HG03439 (cell line): Measurements from ENCODE around the gene HINT3.
"Not testable (repeated sequence)": the region's sequence is repeated elsewhere in the genome, so short reads cannot be mapped to it uniquely, and the experiment has no call there.

Experiments
- ATAC-seq: cut with Tn5 transposase; IDR thresholded peaks from one replicate; pipeline ENCODE4 v1.9.1; 2021; ENCODE audit warnings: mild to moderate bottlenecking, moderate library complexity; ENCODE audit not compliant: unreplicated experiment

Gene HINT3

DNA sequence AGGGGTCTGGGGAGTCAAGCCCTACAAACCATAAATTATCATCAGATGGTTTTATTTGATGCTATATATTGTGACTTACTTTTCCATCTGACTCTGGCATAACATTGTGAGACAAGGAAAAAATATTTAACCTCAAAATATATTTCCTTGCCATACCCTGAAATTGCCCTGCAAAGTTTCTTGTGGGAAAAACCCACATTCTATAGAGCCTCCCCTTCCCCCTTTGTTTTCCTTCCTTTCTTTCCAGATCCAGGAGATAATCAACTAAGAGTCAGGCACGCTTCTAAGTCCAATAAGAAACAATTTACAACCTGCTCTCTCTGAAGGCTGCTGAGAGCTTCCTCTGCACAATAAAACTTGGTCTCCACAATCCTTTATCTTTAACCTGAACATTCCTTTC is 17.5 kb upstream of the HINT3 start:
- no peak for ATAC-seq

DNA sequence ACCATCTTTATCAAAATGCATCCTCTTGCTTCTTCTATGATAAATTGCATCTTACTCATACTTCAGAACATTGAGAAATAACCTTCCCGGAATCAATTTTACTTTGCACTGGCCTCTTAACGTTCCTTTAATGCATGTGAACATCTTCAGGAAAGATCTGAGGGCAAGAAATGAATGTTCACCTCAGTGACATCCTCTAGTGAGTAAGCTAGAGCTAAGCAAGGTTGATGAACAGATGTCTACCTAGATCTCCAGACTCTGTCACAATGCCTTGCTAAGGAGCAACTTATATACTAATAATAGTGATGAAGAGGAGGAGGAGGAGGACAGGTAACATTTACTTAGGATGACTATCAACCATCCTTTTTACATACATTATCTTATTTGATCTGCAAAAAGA is 16.8 kb upstream of the HINT3 start:
- ATAC-seq = no peak

DNA sequence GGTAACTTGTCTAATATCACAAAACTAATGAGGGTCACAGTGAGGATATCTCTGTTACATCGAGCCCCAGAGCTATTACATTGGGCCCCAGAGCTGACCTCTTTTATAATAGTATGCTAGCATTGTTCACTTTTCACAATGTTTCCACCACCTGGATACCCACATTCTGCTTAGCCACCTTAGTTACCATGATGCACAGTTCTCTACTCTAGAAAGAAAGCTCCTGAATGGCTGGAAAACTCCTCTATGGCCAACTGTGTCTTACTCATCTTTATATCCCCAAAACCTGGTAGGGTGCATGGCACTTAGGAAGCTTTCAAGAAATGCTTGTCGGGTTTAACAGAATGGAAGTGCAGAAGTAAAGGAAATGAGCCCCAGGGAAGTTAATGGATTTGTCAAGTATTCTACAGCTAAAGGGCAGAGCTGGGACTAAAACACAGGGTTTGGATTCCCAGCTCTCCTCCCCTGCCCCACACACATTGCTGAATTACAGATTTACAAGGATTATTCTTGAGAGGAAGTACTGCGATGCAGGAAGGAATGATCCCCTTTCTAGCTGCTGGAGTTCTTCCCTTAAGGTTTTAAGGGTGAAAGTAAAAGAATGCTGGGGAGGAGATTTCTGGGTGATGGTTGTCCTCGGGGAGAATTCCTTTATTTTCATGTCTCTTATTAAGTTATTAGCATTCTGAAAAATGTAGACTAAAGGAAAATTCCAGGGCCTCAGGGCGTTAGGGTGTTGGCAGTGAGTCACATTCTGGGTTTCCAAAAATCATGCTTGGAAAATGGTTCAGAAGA is 16.1 kb upstream of the HINT3 start:
- ATAC-seq = no peak

DNA sequence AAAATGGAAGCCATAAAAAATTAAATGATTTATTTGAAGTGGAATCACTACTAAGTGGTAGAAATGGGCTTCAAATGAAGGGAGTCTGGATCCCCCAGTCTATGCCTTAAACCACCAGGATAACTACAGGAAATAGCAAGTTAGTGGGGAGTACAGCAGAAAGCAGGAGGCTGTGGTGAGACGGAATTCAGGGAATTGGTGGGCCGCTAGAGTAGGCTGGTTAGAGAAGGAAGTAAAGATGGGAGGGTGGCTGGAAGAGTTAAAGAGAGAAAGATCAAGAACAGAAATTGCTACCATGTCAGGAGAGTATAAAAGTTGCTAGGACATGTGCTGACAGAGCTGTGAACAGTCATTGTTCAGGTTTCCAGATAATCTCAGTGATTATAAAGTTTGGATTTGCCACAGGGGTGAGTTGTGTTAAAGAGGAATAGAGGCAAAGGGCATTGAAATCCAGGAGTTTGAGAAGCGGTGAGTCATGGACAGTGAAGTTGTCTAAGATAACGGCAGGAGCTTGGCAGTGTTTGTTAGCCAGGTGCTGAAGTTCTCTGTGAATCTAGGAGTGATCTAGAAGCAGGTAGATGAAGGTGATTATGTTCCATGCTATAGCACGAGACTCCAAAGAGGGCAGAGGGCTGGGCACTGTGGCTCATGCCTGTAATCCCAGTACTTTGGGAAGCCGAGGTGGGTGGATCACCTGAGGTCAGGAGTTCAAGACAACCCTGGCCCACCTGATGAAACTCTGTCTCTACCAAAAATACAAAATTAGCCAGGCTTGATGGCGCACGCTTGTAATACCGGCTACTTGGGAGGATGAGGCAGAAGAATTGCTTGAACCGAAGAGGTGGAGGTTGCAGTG is 13.7 kb upstream of the HINT3 start:
- ATAC-seq = no peak

DNA sequence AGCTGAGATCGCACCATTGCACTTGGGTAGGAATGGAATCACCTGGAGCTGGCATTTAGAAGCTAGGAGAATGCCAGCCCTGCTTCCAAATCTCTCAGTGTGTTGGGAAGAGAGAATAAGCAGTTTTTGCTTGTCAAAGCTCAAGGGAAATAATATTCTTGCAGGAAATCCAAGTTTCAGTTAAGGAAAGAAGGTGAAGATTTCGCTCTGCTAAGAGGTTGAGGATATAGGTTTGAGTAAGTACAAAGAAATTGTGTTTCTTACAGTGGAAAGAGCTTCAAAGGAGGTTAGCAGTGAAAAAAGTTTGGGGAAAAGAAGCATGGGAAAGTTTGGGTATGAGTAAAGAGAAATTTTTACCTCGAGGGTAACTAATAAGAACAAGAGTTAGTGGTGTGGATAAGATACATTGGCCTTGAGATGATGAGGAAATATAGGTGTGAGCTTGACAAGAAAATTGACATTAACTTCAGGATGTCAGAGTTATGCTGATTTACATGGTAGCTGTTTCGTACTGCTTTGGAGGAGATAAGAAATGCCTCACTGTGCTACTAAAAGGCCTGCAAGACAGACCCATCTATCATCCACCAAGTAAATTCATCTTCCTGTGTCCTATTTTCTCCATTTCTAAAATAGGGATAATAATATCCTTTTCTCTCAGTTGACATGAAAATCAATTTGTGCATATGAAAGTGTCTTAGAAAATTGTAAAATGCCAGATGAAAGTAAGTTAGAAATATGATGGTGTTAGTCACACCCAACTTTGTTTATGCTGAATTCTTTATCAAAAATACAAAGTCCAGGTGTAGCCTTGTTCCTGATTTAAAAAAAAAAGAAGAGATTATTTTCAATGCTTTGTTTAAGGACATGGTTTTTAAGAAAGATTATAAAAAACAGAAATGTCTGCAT is 12.8 kb upstream of the HINT3 start:
- ATAC-seq = no peak

DNA sequence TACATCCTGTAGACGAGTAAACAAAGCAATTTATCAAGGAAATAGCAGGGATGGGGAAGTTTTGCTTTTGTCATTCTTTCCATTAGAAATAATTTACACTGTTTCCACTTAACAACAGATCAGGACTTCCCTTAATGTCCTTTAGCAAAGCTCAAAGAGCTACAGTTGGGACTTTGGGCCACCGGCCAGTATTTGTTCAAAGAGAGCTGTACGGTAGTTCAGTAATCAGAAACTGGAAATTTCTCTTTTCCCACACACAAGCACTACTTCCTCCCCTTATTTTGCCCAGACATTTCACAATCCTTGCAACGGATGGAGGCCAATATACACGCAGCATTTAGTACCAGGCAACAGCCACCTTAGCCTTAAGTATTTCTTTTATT is 12.1 kb upstream of the HINT3 start:
- no peak for ATAC-seq

DNA sequence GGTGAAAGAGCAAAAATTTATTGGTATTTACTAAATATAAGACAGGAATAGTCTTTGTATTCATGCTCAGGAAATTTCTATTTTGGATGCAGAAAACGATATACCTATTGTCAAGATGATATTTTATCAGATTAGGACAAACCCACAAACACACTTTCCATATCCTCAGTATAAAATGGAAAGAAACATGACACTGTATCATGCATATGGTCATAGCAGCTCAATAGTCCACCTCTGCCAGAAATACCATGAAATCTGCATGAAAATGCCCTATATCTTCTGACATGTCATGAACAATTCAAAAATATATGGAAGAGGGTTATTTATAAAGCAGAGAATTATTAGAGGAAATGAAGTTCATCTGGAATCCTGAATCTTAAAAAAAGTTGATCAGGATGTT is 11.7 kb upstream of the HINT3 start:
- no peak for ATAC-seq

DNA sequence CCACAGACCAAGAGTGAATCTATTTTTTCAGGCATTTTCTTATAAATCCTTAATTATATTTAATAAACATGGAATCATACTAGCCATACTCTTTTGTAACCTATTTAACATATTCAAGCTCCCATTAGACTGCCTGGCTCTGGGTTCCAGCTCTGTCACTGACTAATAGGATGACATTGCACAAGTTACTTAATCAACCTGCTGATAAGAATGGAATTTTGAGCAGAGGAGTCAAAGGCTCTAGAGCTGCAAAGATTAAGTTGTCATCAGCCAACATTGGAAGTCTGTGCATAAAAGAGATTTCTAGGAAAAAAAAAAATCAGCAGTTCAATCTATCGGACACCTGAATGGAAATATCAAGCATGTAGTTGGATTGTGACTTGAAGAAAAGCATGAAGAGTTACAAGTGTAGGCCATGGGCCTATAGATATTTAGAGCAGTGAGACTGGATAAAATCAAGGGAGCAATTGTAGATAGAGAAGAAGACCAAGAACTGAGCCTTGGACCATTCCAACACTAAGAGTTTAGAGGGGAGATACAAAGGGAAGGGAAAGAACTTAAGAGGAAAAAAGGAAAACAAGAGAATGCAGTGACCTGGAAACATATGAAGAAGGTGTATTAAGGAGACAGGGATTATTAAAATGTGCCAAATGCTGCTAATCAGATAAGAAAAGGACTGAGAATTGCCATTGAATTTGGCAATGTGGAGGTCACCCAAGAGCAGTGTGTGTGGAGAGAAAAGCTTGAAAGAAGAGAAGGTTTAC is 11.0 kb upstream of the HINT3 start:
- ATAC-seq = no peak

DNA sequence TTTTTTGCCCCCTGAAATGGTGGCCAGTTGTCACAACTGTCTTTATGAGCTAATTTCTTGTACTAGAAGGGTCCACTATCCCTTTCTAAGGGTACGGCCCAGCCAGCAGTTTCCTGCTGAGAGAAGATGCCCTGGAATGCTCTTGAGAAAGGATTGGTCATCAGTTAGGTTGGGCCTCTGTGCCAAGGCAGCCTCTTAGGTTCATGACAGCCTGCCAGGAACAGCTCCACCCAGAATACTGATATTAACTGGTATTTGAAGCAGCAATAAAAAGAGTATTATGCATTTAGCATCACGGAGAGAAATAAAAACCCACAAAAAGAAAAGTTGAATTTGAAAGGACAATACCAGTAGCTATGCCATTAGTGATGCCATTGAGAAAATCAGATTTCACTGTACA is 9.0 kb upstream of the HINT3 start:
- no peak for ATAC-seq

DNA sequence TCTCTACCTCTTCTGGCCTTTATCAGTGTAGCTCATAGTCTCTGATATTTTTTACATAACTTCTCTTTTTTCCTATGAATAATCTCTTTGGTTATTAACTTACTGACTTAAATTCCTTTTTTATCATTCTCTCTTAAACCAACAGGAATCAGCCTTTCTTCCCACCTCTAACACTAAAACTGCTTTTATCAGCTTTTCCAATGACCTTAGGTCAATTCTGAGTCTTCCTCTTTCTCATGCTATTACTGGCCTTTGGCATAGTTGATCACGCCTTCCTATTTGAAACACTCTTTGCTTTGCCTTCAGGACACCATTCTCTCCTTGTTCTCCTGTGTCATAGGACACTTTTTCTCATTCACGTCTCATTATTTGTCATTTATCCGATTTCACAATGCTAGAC is 8.1 kb upstream of the HINT3 start:
- no peak for ATAC-seq

DNA sequence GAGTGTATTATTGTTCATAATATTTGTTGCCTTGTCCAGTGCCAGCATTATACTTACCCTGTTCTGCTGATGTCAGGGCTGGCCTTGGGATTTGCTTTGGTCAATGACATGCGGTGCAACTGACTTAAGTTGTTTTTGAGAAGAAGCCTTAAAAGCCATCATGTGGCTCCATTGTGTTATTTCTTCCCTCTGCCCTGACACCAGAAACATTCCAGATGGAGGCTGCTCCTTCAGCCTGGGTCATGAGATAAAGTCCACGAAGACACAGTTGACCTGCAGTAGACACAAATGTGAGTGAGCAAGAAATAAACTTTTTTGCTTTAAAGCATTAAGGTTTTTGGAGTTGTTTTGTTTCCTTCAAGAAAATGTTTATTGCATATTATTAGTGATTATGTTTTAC is 7.5 kb upstream of the HINT3 start:
- ATAC-seq = no peak

DNA sequence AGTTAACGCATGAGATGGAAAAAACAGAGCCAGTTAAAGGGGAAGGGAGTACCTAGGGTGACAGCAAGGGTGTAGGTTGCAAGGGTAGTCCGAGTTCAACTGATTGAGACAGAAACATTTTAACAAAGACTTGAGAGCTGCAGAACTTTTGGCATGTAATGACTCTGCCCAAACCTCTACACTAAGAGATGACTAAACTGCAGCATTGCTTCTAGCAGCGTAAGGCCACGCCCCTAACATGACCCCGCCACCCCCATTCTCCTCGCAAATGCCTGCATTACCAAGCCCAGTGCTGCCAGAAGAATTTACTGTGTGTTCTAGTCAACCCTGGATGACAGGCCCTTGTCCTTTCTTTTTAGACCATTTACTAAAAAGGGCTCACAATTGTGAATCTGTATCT is 6.3 kb upstream of the HINT3 start:
- no peak for ATAC-seq

DNA sequence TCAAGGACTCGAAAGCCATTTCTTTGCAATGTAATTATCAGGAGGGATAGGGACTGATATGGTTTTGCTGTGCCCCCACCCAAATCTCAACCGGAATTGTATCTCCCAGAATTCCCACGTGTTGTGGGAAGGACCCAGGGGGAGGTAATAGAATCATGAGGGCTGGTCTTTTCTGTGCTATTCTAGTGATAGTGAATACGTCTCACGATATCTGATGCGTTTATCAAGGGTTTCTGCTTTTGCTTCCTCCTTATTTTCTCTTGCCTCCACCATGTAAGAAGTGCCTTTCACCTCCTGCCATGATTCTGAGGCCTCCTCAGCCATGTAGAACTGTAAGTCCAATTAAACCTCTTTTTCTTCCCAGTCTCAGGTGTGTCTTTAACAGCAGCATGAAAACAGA is 5.9 kb upstream of the HINT3 start:
- not testable (repeated sequence) for ATAC-seq

DNA sequence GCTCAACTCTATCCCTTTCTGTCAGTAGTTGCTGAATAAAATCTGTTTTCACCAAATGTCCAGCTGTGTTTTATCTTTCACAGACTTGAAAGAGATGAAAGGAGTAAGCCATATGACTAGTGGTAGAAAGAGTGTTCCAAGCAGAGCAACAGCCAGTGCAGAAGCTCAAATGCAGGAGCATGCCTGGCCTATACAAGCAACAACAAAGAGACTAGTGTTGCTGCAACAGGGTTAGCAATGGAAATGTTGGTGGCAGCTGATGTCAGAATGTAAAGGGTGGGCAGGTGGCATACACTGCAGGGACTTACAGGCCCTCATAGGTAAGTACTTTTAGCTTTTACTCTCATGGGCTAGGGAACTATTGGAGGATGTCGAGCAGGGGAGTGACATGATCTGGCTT is 5.2 kb upstream of the HINT3 start:
- no peak for ATAC-seq

DNA sequence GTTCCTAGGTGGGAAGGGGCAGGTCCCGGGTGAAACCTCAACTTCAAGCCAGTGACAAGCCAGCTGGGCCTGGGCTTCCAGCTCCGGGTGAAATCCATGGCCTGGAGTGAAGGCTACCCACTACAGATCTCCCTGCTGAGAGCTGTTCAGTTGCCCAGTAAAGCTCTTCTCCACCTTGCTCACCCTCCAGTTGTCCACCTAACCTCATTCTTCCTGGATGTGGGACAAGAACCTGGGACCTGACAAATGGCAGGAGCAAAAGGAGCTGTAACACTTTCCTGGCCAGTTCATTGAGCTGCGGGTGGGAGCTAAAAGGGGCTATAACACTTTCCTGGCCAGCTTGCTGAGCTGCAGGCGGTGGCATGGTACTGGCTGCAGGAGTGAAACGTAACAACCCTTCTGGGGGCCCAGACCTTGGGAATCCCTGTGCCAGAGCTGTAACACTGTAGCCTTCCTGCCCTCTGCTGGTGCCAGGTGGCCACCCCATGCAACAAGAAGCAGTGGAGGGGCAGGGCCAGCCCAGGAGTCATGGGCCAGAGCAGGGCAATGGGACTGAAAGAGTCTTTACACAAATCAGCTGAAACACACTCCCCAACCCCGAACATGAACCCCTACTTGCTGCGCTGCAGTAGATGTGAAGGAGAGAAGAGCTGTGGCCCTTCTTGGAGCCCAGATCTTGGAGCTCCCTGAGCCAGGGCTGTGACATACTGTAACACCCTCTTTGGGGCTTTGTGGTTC is 3.6 kb upstream of the HINT3 start:
- ATAC-seq = no peak

DNA sequence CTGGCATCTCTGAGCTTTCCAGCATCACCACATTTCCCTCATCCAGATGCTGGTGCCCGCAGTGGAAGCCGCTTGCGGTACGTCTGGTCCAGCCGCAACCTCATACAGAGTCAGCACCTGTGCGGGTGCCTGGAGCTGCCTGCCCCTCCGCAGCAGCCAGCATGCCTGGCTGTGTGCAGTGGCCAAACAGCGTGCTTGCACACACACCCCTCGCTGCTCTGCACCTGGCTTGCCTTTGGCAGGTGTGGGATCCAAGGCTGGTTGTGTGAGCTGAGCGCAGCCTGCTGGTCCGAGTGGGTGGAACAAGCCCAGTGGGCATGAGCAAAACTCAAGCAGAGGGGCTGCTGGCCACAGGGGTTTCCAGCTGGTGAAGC is 3.1 kb upstream of the HINT3 start:
- ATAC-seq = no peak

DNA sequence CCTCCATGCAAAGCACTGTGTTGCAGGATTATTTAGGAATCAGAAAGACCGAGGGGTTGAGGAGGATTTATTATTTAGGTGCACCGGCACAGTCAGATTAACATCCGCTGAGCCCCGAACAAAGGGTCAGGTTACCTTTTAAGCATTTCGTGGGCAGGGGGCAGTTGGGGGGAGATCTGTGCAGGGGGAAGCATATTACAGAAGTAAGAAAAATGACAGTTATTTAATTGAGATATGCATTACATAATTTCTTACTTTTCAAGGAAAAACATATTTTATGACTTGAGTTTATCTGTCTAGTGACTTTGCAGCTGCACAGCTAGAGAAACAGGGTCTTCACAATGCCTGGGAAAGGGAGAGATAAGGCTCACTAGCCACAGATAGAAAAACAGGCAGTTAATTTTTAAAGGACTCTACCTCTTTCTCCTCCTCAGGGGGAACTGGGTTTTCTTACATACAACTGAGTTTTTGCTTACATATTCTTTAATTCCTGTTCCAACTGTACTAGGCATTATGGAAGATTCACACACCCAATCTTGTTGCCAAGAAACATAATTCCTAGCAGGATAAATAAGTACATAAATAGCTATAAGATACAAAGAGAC is 1.7 kb upstream of the HINT3 start:
- no peak for ATAC-seq

DNA sequence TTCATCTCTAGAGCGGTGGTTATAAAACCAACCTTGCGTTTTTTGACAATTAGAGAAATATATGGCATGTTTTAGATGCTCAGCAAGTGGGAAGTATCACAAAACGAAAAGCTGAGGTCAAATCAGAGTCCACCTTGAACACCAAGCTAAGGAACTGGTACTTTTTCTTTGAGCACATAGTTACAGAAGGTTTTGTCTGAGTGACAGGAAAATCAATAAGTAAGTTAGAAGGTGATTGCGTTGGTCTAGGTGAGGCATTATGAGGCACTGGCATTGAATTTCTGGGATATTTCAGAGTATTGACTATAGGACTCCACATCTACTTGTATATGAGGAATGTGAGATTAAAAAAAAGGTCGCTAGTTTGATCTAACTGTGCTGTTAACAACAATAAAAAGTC is 597 bp upstream of the HINT3 start:
- no peak for ATAC-seq

DNA sequence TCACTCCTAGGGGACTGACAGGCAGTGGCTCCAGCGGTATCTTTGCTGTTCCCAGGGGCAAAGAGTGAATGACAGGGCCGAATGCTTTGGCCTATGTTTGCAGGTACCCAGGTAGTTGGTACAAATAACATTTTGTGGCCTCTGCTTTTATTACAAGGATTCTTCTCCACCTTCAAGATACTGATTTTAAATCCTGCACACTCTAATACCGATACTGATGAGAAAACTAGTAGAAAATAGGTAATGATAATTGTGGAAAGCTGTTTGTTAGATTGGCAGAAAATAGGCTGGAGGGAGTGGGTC is 772 bp downstream of the HINT3 start:
- no peak for ATAC-seq

DNA sequence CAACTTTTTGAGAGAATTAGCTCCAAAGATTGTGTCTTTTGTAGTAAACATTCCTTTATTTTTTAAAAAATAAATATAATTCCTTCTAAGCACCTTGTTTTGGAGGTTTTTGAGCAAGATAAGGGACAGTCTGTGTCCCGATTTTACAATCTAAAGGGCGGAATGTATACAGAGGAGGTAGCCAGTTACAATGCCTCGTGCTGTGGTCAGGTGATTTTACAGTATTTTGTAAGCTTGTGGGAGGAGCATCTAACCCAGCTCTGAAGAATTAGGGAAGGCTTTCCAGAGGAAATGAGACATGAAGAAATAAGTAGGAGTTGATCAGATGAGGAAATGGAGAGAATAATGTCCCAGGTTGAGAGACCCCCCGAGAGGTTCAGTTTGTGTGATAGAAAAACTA is 1.3 kb downstream of the HINT3 start:
- no peak for ATAC-seq
